NK-92 (cell line): ENCODE results near the gene WDR12.
"Not testable (repeated sequence)": the region's sequence is repeated elsewhere in the genome, so short reads cannot be mapped to it uniquely, and the experiment has no call there.

Source experiments
- DNase-seq: peaks from one replicate; lab custom pipeline; 2025; ENCODE audit not compliant: unreplicated experiment; lab: John Stamatoyannopoulos, UW

The WDR12 gene

GRCh38 chr2:202885190-202885589 is 26.3 kb downstream of the WDR12 start:
- DNase-seq: no peak

- no peak for DNase-seq
Observed at GRCh38 chr2:202883987-202884675, 27.3 kb downstream of the WDR12 start.

- DNase-seq: no peak
Observed at GRCh38 chr2:202881570-202881969, 29.9 kb downstream of the WDR12 start.

- DNase-seq: no peak
Observed at GRCh38 chr2:202877699-202878098, 33.8 kb downstream of the WDR12 start.

GRCh38 chr2:202871300-202872141 is 40.0 kb downstream of the WDR12 start, which contains the start of gene ICA1L:
Gene ICA1L (minus strand): TSS chr2:202871766. CDS start chr2:202829009, 42,757 bp downstream.
- no peak for DNase-seq

GRCh38 chr2:202870431-202871299 is 40.8 kb downstream of the WDR12 start:
- no peak for DNase-seq

GRCh38 chr2:202861987-202862386 is 49.5 kb downstream of the WDR12 start:
- DNase-seq: no peak

- DNase-seq: no peak
Observed at GRCh38 chr2:202858601-202859000, 52.9 kb downstream of the WDR12 start.

GRCh38 chr2:202849343-202849742 is 62.1 kb downstream of the WDR12 start:
- DNase-seq: not testable (repeated sequence)

GRCh38 chr2:202848813-202849212 is 62.7 kb downstream of the WDR12 start:
- DNase-seq: no peak

- DNase-seq: no peak
Observed at GRCh38 chr2:202847693-202848524, 63.6 kb downstream of the WDR12 start.

- DNase-seq: no peak
Observed at GRCh38 chr2:202844656-202845055, 66.8 kb downstream of the WDR12 start.

GRCh38 chr2:202842690-202843089 is 68.8 kb downstream of the WDR12 start:
- no peak for DNase-seq

- DNase-seq: no peak
Observed at GRCh38 chr2:202841090-202841867, 70.2 kb downstream of the WDR12 start.

GRCh38 chr2:202831242-202832220 is 79.9 kb downstream of the WDR12 start:
- no peak for DNase-seq

- DNase-seq: no peak
Observed at GRCh38 chr2:202824901-202825300, 86.6 kb downstream of the WDR12 start.
